OCI-LY3 (cell line): Measurements from ENCODE around the gene SYTL1.

Source experiments
- CTCF ChIP-seq: fragments of 200-600, 300-600 bp; sonication (generic); IDR thresholded peaks from 2 replicates; pipeline ENCODE4 v1.5.1; 2014; ENCODE audit warnings: antibody characterized with exemption, low read length, low read depth
- EZH2phosphoT487 ChIP-seq: fragments of 200-600 bp; shearing (Covaris generic); IDR thresholded peaks from 2 replicates; pipeline ENCODE4 v1.6.1; 2018; ENCODE audit warnings: antibody characterized with exemption, mixed run types, low read depth

DNA sequence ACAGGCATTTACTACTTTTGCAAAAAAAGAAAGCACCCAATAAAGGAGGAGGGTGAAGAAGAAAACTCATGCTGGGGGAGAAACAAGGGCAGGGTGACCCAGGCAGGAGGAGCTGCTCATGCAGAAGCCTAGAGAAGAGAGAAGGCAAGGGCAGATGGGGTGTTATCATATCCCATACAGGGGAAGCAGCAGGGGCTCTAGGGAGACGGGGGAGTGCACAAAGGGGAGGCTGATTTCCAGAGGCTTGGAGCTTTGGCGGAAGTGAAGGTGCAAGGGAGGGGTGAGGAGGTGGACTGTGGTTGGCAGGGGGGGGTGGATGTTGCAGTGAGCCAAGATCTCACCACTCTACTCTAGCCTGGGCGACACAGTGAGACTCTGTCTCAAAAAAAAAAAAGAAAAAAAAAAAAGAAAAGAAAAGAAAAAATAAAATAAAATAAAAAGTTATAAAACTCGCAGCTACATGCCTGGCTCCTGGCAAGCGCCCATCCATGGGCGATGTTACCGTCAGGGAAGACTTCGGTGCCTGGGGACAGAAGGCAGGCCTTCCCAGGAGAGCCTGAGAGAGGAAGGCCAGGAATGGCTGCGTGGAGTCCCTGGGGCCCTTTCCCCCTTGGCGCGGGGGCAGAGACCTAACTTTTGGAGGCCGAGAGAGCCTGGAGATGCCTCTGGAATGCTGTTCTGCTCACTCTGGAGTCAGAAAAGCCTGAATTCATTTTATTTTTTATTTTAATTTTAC lies 36.1 kb downstream of the SYTL1 start:
- TF ChIP-seq CTCF: no peak
- TF ChIP-seq EZH2phosphoT487: no peak
